Ovary (tissue), 9 donors: ENCODE data around the gene TSPAN14. TPM values are rescaled to one million over a fixed set of nuclear protein-coding genes. Genes with fewer than 3 reads are reported as not detected.

Source experiments
- DNase-seq, 5 donors: peaks; one replicate each; pipeline ENCODE4 v3.0.0-alpha.2; 2019 to 2020
- H3K27ac ChIP-seq, 2 donors: fragments of 200-600 bp; one replicate each; pipeline versions ENCODE4 v1.5.1 to v1.8.0; 2019 to 2022
- H3K27me3 ChIP-seq: fragments of 200-600 bp; one replicate; pipeline ENCODE4 v1.8.0; 2022
- H3K36me3 ChIP-seq: fragments of 200-600 bp; sonication (generic); one replicate; pipeline ENCODE4 v1.5.1; 2019
- H3K4me1 ChIP-seq: one replicate; pipeline ENCODE4 v1.8.1; 2013; ENCODE audit warnings: mild to moderate bottlenecking, moderate library complexity; ENCODE audit not compliant: insufficient read depth
- H3K4me3 ChIP-seq: fragments of 200-600 bp; sonication (generic); one replicate; pipeline ENCODE4 v1.5.1; 2017
- H3K9me3 ChIP-seq, 2 donors: fragments of 200-600 bp in 1 of 2; sonication (generic) in 1 of 2; one replicate each; pipeline versions ENCODE4 v1.5.1 to v1.8.1; 2013 to 2019; ENCODE audit warnings: mild to moderate bottlenecking in 1 of 2, moderate library complexity in 1 of 2
- CTCF ChIP-seq, 3 donors: fragments of 450-650 bp in 2 of 3; fragments of 200-600 bp in 1 of 3; IDR thresholded peaks; one replicate each; pipeline versions ENCODE4 v1.5.1 to v1.8.0; 2016 to 2022; ENCODE audit warnings: antibody characterized with exemption in 3 of 3, mild to moderate bottlenecking in 1 of 3
- EP300 ChIP-seq: sonication (generic); formaldehyde crosslinking; IDR thresholded peaks from one replicate; pipeline ENCODE4 v1.6.1; 2017; ENCODE audit warnings: antibody characterized with exemption
- POLR2A ChIP-seq: fragments of 450-650 bp; IDR thresholded peaks from one replicate; pipeline ENCODE4 v1.6.1; 2017; ENCODE audit warnings: antibody characterized with exemption, mild to moderate bottlenecking, moderate library complexity
- WGBS, 3 donors: extraction: QIAGEN DNeasy Blood & Tissue Kit in 1 of 3; methylation state at CpG; one replicate each; pipeline versions ENCODE4 v1.1.5 to v1.1.7; 2013 to 2017; 5-methylcytosine and 5-hydroxymethylcytosine counted together
- intact Hi-C, 4 donors: fragments of 100-400 bp; cut with DNase I; formaldehyde crosslinking; loops; one replicate each; pipeline versions ENCODE4 v1.11.0 to v1.15.1; 2022 to 2023
- polyA plus RNA-seq, 2 donors: library from polyadenylated mRNA; stranded (reverse); fragments of 200-250 nt in 1 of 2; fragments of 350-450 nt in 1 of 2; fragmentation: Illumina TruSeq in 1 of 2; extraction: RNeasy Lipid Tissue Mini Kit (QIAGEN cat#74804) in 1 of 2; gene quantifications; one replicate each; pipeline ENCODE4 v1.2.3, GENCODE V29; 2013 to 2014
- total RNA-seq, 7 donors: library from RNA; depleted of rRNA in 2 of 7; stranded (reverse); fragments of >200 nt in 2 of 7; fragmentation: NEBNext Ultra II Directional in 3 of 7; extraction: Animal tissue kit (Norgen Biotek cat#: 25700) in 3 of 7; gene quantifications; one replicate each; pipeline versions ENCODE4 v1.1.0 to v1.2.4, GENCODE V29; 2016 to 2023
- donor health status: DM: no; HTN: no; CAD: no; lungs with moderate emphysema.
- donor health status: DM: no; HTN: no; CAD: no.
- donor health status: Bipolar disorder and iron deficiency.
- donor health status: DM: yes; HTN: yes; CAD: no.
- donor health status: DM: no; HTN: no; CAD: no.
- donor health status: DM: yes; HTN: yes; CAD: no.

Gene TSPAN14
- total and polyA plus RNA-seq, 9 donors: 35.4 to 103 (median 74.8) TPM

- TF ChIP-seq EP300: no peak
- no peak for TF ChIP-seq CTCF (IDR thresholded peaks at IDR 0.05)
- no peak for TF ChIP-seq POLR2A
Observed at GRCh38 chr10:80410578-80411145, 43.4 kb upstream of the TSPAN14 start.

GRCh38 chr10:80411267-80411668 is 42.8 kb upstream of the TSPAN14 start:
- Histone ChIP-seq H3K9me3 (no peaks in the 10 kb centered on the region), H3K27ac (no peak overlapping the region), H3K27me3 (no peaks in the 10 kb centered on the region), H3K4me1 (peaks cover 27% of the 10 kb centered on the region), H3K36me3 (no peaks in the 10 kb centered on the region), H3K4me3 (no peak overlapping the region)
- intact Hi-C loops: no loop called here
- TF ChIP-seq CTCF (IDR thresholded peaks at IDR 0.05) (no peak), EP300 (no peak), POLR2A (no peak)
- DNase-seq: peak in 4 of 5 donors; percentile 39 to 71 (median 64)
- WGBS, 3 donors: 56 to 62% (median 58%) methylated on average over 2 of the region's 2 CpGs

More at GRCh38 chr10:80410578-80411145, 43.4 kb upstream of the TSPAN14 start:
- 77 to 84% (median 77%) methylated on average over 5 of the region's 5 CpGs for WGBS, 3 donors
- Histone ChIP-seq H3K4me3 (no peak overlapping the region), H3K36me3 (no peaks in the 10 kb centered on the region), H3K9me3 (no peaks in the 10 kb centered on the region), H3K4me1 (peaks cover 23% of the 10 kb centered on the region), H3K27me3 (no peaks in the 10 kb centered on the region), H3K27ac (no peak overlapping the region)
- DNase-seq: no peak
- intact Hi-C loops: no loop called here

GRCh38 chr10:80411681-80412220 is 42.4 kb upstream of the TSPAN14 start:
- no peak for DNase-seq
- intact Hi-C loops: no loop called here
- TF ChIP-seq CTCF (IDR thresholded peaks at IDR 0.05): no peak
- no peak for TF ChIP-seq POLR2A
- TF ChIP-seq EP300: no peak
- 93 to 100% (median 95%) methylated on average over 1 of the region's 1 CpG for WGBS, 3 donors
- H3K27me3 ChIP-seq: no peaks in the 10 kb centered on the region
- H3K4me3 ChIP-seq: no peak overlapping the region
- no peaks in the 10 kb centered on the region for H3K36me3 ChIP-seq
- peaks cover 30% of the 10 kb centered on the region for H3K4me1 ChIP-seq
- no peak overlapping the region for H3K27ac ChIP-seq
- H3K9me3 ChIP-seq: no peaks in the 10 kb centered on the region

- DNase-seq: no peak
- H3K27ac ChIP-seq: no peak overlapping the region
- H3K27me3 ChIP-seq: no peaks in the 10 kb centered on the region
- no peak overlapping the region for H3K4me3 ChIP-seq
- no peaks in the 10 kb centered on the region for H3K9me3 ChIP-seq
- WGBS, 3 donors: 84 to 88% (median 87%) methylated on average over 5 of the region's 5 CpGs
- intact Hi-C loops: no loop called here
- H3K4me1 ChIP-seq: peaks cover 28% of the 10 kb centered on the region
- TF ChIP-seq POLR2A (no peak), CTCF (IDR thresholded peaks at IDR 0.05) (no peak), EP300 (no peak)
- no peaks in the 10 kb centered on the region for H3K36me3 ChIP-seq
Observed at GRCh38 chr10:80412486-80412885, 41.6 kb upstream of the TSPAN14 start.
